Thoracic aorta (tissue), 2 donors: ENCODE results near the gene TDRKH. TPM values are rescaled to one million over a fixed set of nuclear protein-coding genes. Genes with fewer than 3 reads are reported as not detected.

Experiments used
- ATAC-seq: fragments of 150-250 bp; one replicate; pipeline ENCODE4 v1.8.0; 2017; ENCODE audit warnings: low read depth; ENCODE audit not compliant: insufficient number of reproducible peaks, low FRiP score
- DNase-seq: peaks from one replicate; pipeline ENCODE4 v3.0.0-alpha.2; 2020; ENCODE audit warnings: low spot score
- H3K27ac ChIP-seq, 2 donors: fragments of 200-600 bp; sonication (generic); 1 replicate in 1 of 2; 2 replicates in 1 of 2; pipeline ENCODE4 v1.5.1; 2016; ENCODE audit warnings: mild to moderate bottlenecking in 2 of 2, moderate library complexity in 2 of 2
- H3K27me3 ChIP-seq: fragments of 200-600 bp; sonication (generic); replicated peaks from 2 replicates; pipeline ENCODE4 v1.6.0; 2016; ENCODE audit warnings: mild to moderate bottlenecking; ENCODE audit not compliant: insufficient read depth
- H3K36me3 ChIP-seq: fragments of 200-600 bp; sonication (generic); one replicate; pipeline ENCODE4 v1.5.1; 2016
- H3K4me1 ChIP-seq, 2 donors: fragments of 200-600 bp; sonication (generic); 1 replicate in 1 of 2; 2 replicates in 1 of 2; pipeline versions ENCODE4 v1.5.1 to v1.6.0; 2016; ENCODE audit warnings: low read depth in 2 of 2, mild to moderate bottlenecking in 1 of 2; ENCODE audit not compliant: control insufficient read depth in 1 of 2
- H3K4me3 ChIP-seq: fragments of 200-600 bp; sonication (generic); 2 replicates; pipeline ENCODE4 v1.5.1; 2016; ENCODE audit warnings: mild to moderate bottlenecking
- H3K9me3 ChIP-seq: fragments of 200-600 bp; sonication (generic); 2 replicates; pipeline ENCODE4 v1.5.1; 2016
- total RNA-seq, 2 donors: library from RNA; depleted of rRNA; stranded (reverse); fragments of >200 nt; gene quantifications; one replicate each; pipeline versions ENCODE4 v1.1.0 to v1.2.3, GENCODE V29; 2016
- TF ChIP-seq, protein P1 (sequence below): fragments of 200-600 bp; sonication (generic); IDR thresholded peaks from one replicate; pipeline ENCODE4 v1.5.1; 2019; ENCODE audit warnings: antibody characterized with exemption

The TDRKH gene
- total RNA-seq, 2 donors from 2014 or later = 3.1 to 3.2 TPM

DNA sequence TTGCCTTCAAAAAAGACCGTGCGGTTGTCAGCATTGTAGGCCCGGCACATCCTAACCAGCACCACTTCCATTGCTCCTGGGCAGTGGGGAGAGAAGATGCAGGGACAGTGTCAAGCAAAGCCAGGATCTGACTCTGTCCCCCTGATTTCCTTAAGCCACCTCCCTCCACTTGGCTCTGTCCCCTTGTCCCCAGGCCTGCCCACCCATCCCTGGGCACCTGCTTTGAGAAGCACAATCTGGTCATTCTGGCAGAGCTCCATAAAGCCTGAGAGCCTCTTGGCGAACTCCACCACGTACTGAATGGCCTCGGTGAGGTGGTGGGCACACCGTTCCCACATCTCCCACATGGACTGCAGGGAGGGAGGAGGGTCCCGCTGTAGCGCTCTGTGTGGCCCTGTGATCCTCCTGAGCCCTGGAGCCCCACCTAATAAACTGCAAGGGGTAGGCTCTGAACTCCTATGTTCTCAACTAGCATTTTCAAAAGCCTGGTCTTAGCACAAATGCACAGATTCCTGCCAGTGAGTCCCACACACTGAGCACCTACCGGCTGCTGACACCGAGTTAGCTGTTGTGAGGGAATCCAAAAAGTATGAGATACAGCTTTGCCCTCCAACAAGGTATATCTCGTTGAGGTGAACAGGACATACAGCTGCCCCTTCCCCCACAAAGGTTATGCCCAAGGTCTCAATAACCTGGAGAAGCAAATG lies 23.1 kb upstream of the TDRKH start:
- no peak overlapping the region for H3K4me3 ChIP-seq
- DNase-seq = no peak
- no peaks in the 10 kb centered on the region for H3K9me3 ChIP-seq
- no peaks in the 10 kb centered on the region for H3K27me3 ChIP-seq
- no peaks in the 10 kb centered on the region for H3K36me3 ChIP-seq
- no peak for ATAC-seq
- no peak overlapping the region for H3K27ac ChIP-seq
- no peaks in the 10 kb centered on the region for H3K4me1 ChIP-seq
- TF ChIP-seq, protein P1, sequence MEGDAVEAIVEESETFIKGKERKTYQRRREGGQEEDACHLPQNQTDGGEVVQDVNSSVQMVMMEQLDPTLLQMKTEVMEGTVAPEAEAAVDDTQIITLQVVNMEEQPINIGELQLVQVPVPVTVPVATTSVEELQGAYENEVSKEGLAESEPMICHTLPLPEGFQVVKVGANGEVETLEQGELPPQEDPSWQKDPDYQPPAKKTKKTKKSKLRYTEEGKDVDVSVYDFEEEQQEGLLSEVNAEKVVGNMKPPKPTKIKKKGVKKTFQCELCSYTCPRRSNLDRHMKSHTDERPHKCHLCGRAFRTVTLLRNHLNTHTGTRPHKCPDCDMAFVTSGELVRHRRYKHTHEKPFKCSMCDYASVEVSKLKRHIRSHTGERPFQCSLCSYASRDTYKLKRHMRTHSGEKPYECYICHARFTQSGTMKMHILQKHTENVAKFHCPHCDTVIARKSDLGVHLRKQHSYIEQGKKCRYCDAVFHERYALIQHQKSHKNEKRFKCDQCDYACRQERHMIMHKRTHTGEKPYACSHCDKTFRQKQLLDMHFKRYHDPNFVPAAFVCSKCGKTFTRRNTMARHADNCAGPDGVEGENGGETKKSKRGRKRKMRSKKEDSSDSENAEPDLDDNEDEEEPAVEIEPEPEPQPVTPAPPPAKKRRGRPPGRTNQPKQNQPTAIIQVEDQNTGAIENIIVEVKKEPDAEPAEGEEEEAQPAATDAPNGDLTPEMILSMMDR = no peak

DNA sequence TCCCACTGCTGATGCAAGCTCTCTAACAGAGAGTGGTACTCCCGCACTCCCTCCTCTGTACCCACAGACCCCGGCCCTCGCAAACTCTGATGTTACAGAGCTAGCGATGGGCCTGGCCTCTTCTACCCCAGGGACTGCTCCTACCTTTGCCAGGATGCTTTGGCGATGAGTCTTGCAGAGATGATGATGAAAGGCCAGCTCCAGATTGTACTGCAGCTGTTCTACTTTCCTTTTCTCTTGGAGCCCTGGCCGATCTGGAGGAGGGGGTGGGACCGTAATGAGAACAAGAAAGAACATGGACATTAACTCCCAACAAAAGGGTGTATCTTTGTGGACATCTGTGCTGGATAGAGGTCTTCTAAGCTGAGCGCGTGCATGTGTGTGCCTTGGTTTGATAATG lies 20.9 kb upstream of the TDRKH start:
- H3K9me3 ChIP-seq = no peaks in the 10 kb centered on the region
- H3K27ac ChIP-seq = no peak overlapping the region
- no peaks in the 10 kb centered on the region for H3K4me1 ChIP-seq
- no peak for ATAC-seq
- no peaks in the 10 kb centered on the region for H3K36me3 ChIP-seq
- no peaks in the 10 kb centered on the region for H3K27me3 ChIP-seq
- TF ChIP-seq, protein P1 = no peak
- DNase-seq = no peak
- no peak overlapping the region for H3K4me3 ChIP-seq

DNA sequence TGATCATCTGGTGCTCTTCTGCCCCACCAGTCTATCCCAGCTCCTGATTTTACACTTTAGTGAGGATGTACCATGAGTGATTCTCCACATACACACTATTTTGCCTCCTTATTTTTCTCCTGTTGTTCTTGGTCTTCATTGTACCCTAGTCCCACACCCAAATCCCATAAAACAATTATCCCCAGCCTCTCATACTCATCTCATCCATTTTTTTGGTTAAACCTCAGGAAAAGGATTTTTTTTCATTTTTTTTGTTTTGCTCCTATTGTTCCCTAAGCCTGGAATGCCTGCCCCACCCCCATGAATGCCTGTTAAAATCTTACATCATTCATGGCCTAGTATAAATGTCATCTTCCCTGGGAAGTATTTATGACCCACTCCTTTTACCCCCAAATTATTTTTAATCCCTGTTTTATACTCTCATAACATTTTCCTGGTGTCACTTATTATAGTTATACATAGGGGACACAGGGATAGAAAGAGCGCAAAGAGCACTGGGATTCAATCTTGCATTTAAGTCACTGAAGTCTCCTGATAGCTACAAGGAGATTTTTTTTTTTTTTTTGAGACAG lies 19.8 kb upstream of the TDRKH start:
- Histone ChIP-seq H3K27ac (no peak overlapping the region), H3K36me3 (no peaks in the 10 kb centered on the region), H3K27me3 (no peaks in the 10 kb centered on the region), H3K9me3 (no peaks in the 10 kb centered on the region), H3K4me1 (no peaks in the 10 kb centered on the region), H3K4me3 (no peak overlapping the region)
- DNase-seq (no peak), ATAC-seq (no peak)
- TF ChIP-seq, protein P1 = no peak

DNA sequence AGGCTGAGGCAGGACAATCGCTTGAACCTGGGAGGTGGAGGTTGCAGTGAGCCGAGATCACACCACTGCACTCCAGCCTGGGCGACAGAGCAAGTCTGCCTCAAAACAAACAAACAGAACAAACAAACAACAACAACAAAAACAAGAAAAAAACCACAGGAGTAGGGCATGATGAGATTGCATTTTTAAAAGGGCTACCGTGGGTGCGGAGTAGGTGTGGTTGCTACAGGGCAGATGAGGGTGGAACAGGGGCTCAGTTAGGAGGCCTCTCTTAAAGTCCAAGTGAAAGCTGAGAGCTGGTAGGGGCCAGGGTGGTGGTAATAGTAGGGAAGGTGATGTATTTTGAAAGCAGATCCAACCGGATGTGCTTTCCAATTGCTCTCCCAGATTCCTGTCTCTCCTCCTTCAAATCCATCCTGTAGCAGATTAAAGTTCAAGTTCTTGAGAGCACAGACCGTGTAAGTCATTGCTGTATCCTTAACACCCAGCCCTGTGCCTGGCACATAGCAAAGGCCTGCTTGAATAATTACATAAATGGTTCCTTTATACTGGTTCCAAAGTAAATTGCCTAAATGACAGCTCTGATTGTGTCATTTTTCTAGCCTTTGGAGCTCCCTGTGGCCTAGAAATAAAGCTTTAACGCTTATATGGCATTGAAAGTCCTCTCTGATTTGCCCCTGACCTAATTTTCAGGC lies 19.1 kb upstream of the TDRKH start:
- no peaks in the 10 kb centered on the region for H3K36me3 ChIP-seq
- H3K27me3 ChIP-seq = no peaks in the 10 kb centered on the region
- TF ChIP-seq, protein P1 = no peak
- no peak overlapping the region for H3K4me3 ChIP-seq
- no peak overlapping the region for H3K27ac ChIP-seq
- H3K9me3 ChIP-seq = no peaks in the 10 kb centered on the region
- H3K4me1 ChIP-seq = no peaks in the 10 kb centered on the region
- DNase-seq (no peak), ATAC-seq (no peak)

DNA sequence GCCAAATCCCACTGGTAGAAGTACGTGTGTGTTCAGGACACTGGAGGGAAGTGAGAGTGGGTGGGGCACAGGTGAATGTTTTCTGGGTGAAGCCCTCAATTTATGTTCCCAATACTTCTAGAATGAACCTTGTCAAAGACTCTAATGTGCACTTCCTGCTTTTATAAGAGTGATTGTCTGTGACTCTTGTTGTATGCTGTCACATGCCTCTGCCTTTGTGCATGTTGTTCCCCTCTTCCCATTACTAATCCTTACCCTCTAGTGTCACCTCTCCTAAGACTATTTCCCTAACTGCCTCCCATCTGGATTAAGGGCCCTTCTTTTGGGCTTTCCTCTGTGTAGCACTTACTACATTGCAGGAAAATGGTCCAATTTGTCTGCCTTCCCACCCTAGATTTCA lies 17.5 kb upstream of the TDRKH start:
- Histone ChIP-seq H3K36me3 (no peaks in the 10 kb centered on the region), H3K4me3 (no peak overlapping the region), H3K27me3 (no peaks in the 10 kb centered on the region), H3K9me3 (no peaks in the 10 kb centered on the region), H3K4me1 (no peaks in the 10 kb centered on the region), H3K27ac (no peak overlapping the region)
- no peak for ATAC-seq
- TF ChIP-seq, protein P1 = no peak
- DNase-seq = no peak
